MM.1S (cell line): ENCODE results near the gene FSIP1.

Experiments
- DNase-seq: peaks from one replicate; pipeline ENCODE4 v3.0.0-alpha.2; 2015
- H2AFZ ChIP-seq: fragments of 300-600 bp; sonication (generic); 2 replicates; pipeline ENCODE4 v1.6.0; 2016; ENCODE audit warnings: antibody characterized with exemption, low read length
- H3F3A ChIP-seq: fragments of 300-600 bp; sonication (generic); 2 replicates; pipeline ENCODE4 v1.6.1; 2016; ENCODE audit warnings: mild to moderate bottlenecking, antibody characterized with exemption, low read length, moderate library complexity, mixed read lengths; ENCODE audit not compliant: insufficient read depth
- H3K27ac ChIP-seq: fragments of 300-600 bp; sonication (generic); 2 replicates; pipeline ENCODE4 v1.5.1; 2016; ENCODE audit warnings: mild to moderate bottlenecking, low read length
- H3K27me3 ChIP-seq: fragments of 300-600 bp; sonication (generic); replicated peaks from 2 replicates; pipeline ENCODE4 v1.6.0; 2016; ENCODE audit warnings: low read length; ENCODE audit not compliant: insufficient read depth
- H3K36me3 ChIP-seq: fragments of 300-600 bp; sonication (generic); replicated peaks from 2 replicates; pipeline ENCODE4 v1.6.1; 2016; ENCODE audit warnings: mild to moderate bottlenecking, low read length, mixed read lengths; ENCODE audit not compliant: insufficient read depth
- H3K4me1 ChIP-seq: fragments of 300-600 bp; sonication (generic); 2 replicates; pipeline ENCODE4 v1.6.1; 2016; ENCODE audit warnings: low read length, mixed read lengths
- H3K4me2 ChIP-seq: fragments of 300-600 bp; sonication (generic); 2 replicates; pipeline ENCODE4 v1.6.0; 2016; ENCODE audit warnings: low read depth, low read length
- H3K4me3 ChIP-seq: fragments of 300-600 bp; sonication (generic); 2 replicates; pipeline ENCODE4 v1.5.1; 2016; ENCODE audit warnings: low read length, mixed read lengths
- H3K79me2 ChIP-seq: fragments of 300-600 bp; sonication (generic); 2 replicates; pipeline ENCODE4 v1.6.1; 2016; ENCODE audit warnings: mixed run types, low read length, mixed read lengths
- H3K9ac ChIP-seq: fragments of 300-600 bp; sonication (generic); 2 replicates; pipeline ENCODE4 v1.6.1; 2016; ENCODE audit warnings: low read length, mixed read lengths
- H3K9me2 ChIP-seq: fragments of 300-600 bp; sonication (generic); replicated peaks from 2 replicates; pipeline ENCODE4 v1.6.1; 2016; ENCODE audit warnings: mild to moderate bottlenecking, low read length, mixed read lengths; ENCODE audit not compliant: insufficient read depth
- H3K9me3 ChIP-seq: fragments of 300-600 bp; sonication (generic); replicated peaks from 2 replicates; pipeline ENCODE4 v1.6.1; 2016; ENCODE audit warnings: mild to moderate bottlenecking, low read length, mixed read lengths; ENCODE audit not compliant: insufficient read depth
- H4K20me1 ChIP-seq: fragments of 300-600 bp; sonication (generic); 2 replicates; pipeline ENCODE4 v1.6.1; 2016; ENCODE audit warnings: mild to moderate bottlenecking, low read length, moderate library complexity, mixed read lengths; ENCODE audit not compliant: insufficient read depth
- EZH2 ChIP-seq: fragments of 300-600 bp; sonication (generic); optimal IDR thresholded peaks from 2 replicates; pipeline ENCODE3; 2017; ENCODE audit warnings: low read depth, mild to moderate bottlenecking, antibody characterized with exemption, low read length, mixed read lengths
- EZH2phosphoT487 ChIP-seq: fragments of 300-600 bp; sonication (generic); IDR thresholded peaks from 2 replicates; pipeline ENCODE4 v1.6.1; 2018; ENCODE audit warnings: antibody characterized with exemption, low read length
- TF ChIP-seq, protein P1 (sequence below): fragments of 300-600 bp; sonication (generic); IDR thresholded peaks from 2 replicates; pipeline ENCODE4 v1.5.1; 2016; ENCODE audit warnings: antibody characterized with exemption, low read length, mixed read lengths

FSIP1 gene

DNA sequence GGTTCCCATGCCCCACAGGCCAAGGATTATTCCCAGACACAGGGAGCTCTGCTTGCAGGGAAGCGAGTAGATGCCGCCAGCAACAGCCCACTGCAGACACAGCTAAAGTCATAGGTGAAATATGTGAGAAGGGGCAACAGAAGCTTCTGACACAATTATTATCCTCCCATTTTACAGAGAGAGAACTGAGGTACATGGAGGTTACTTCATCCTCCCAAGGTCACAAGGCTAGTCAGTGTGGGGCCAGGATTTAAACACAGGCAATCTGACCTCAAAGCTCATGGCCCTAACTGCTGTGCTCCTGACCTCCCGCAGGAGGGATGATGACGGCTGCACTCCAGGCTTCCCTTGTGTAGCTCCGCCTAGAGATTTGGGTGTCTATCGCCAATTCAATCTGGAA lies 15.7 kb upstream of the FSIP1 start:
- no peaks in the 10 kb centered on the region for H3K36me3 ChIP-seq
- DNase-seq, result no peak
- no peaks in the 10 kb centered on the region for H3K4me1 ChIP-seq
- no peaks in the 10 kb centered on the region for H4K20me1 ChIP-seq
- no peaks in the 10 kb centered on the region for H3K27me3 ChIP-seq
- H3F3A ChIP-seq, result no peaks in the 10 kb centered on the region
- no peak for TF ChIP-seq EZH2
- TF ChIP-seq EZH2phosphoT487, result no peak
- TF ChIP-seq, protein P1, sequence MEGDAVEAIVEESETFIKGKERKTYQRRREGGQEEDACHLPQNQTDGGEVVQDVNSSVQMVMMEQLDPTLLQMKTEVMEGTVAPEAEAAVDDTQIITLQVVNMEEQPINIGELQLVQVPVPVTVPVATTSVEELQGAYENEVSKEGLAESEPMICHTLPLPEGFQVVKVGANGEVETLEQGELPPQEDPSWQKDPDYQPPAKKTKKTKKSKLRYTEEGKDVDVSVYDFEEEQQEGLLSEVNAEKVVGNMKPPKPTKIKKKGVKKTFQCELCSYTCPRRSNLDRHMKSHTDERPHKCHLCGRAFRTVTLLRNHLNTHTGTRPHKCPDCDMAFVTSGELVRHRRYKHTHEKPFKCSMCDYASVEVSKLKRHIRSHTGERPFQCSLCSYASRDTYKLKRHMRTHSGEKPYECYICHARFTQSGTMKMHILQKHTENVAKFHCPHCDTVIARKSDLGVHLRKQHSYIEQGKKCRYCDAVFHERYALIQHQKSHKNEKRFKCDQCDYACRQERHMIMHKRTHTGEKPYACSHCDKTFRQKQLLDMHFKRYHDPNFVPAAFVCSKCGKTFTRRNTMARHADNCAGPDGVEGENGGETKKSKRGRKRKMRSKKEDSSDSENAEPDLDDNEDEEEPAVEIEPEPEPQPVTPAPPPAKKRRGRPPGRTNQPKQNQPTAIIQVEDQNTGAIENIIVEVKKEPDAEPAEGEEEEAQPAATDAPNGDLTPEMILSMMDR, result no peak
- H3K4me2 ChIP-seq, result no peak overlapping the region
- no peak overlapping the region for H3K27ac ChIP-seq
- H3K9ac ChIP-seq, result no peak overlapping the region
- no peaks in the 10 kb centered on the region for H3K9me3 ChIP-seq
- no peaks in the 10 kb centered on the region for H3K9me2 ChIP-seq
- no peaks in the 10 kb centered on the region for H3K79me2 ChIP-seq
- no peak overlapping the region for H2AFZ ChIP-seq
- no peak overlapping the region for H3K4me3 ChIP-seq

DNA sequence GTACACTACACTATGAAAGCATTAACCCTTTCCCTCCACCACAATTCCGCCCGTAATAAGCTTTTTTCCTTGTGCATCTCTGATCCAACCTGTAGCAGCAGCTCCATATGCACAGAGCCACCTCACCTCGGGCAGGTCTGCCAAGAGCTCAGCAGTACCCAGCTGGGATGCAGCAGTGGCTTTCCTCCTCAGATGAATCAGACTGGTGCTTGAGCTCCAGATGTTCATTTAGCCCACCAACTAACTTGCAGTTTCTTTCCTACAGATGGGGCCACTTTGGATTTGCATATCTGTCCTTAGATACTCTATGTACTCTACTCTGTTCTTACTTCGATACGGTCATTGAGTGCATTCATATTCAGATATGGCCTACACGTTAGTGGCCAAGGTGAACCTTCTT lies 14.8 kb upstream of the FSIP1 start:
- Histone ChIP-seq H4K20me1 (no peaks in the 10 kb centered on the region), H3K9ac (no peak overlapping the region), H3K4me3 (no peak overlapping the region), H3K27me3 (no peaks in the 10 kb centered on the region), H3K27ac (no peak overlapping the region), H3K9me3 (no peaks in the 10 kb centered on the region), H2AFZ (no peak overlapping the region), H3K9me2 (no peaks in the 10 kb centered on the region), H3K36me3 (no peaks in the 10 kb centered on the region), H3K4me1 (no peaks in the 10 kb centered on the region), H3F3A (no peaks in the 10 kb centered on the region), H3K4me2 (no peak overlapping the region), H3K79me2 (no peaks in the 10 kb centered on the region)
- DNase-seq, result no peak
- TF ChIP-seq EZH2phosphoT487 (no peak), EZH2 (no peak)
- TF ChIP-seq, protein P1, result no peak

DNA sequence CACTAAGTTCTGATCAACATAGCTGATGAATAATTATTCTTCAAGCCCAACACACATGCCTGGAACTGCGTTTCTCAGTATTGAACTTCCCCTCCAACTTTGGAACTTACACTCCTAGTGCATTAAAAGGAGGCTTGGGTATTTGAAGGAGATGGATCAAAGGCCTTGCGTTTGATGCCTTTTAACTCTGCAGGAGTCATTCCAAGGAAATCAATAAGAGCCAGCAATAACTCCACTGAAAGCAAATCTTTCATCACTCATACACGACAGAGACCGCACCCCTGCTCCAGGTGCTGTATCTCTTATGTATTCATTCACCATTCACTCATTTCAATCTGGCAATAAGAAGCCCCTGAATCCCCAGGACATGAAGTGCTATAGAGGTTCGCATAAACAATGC lies 14.0 kb upstream of the FSIP1 start:
- Histone ChIP-seq H3K79me2 (no peaks in the 10 kb centered on the region), H3K4me3 (no peak overlapping the region), H3K27ac (no peak overlapping the region), H3K9me3 (no peaks in the 10 kb centered on the region), H3K27me3 (no peaks in the 10 kb centered on the region), H4K20me1 (no peaks in the 10 kb centered on the region), H3K4me1 (no peaks in the 10 kb centered on the region), H3K4me2 (no peak overlapping the region), H2AFZ (no peak overlapping the region), H3K36me3 (no peaks in the 10 kb centered on the region), H3F3A (no peaks in the 10 kb centered on the region), H3K9me2 (no peaks in the 10 kb centered on the region), H3K9ac (no peak overlapping the region)
- no peak for DNase-seq
- TF ChIP-seq EZH2 (no peak), EZH2phosphoT487 (no peak)
- TF ChIP-seq, protein P1, result no peak

DNA sequence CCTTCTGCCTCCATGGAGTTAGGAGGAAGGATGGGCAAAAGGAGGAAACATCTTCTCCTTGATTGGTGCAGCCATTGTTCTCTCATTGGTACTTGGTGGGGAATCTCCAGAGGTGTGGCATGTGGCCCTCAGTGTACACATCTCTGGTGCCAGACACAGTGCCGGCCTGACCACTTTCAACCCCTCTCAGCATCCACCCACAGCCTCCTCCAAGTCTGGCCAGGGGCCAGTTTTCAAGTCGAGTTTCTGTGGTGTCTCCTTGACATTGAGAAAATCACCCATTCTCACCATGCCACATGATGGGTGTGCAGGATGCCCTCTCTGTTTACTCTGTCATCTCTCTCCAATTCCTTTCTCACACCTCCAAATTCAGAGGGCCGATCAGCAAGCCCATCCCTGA lies 12.8 kb upstream of the FSIP1 start:
- Histone ChIP-seq H3K27ac (no peak overlapping the region), H3K9ac (no peak overlapping the region), H3F3A (no peaks in the 10 kb centered on the region), H3K27me3 (no peaks in the 10 kb centered on the region), H4K20me1 (no peaks in the 10 kb centered on the region), H3K9me3 (no peaks in the 10 kb centered on the region), H3K4me2 (no peak overlapping the region), H2AFZ (no peak overlapping the region), H3K36me3 (no peaks in the 10 kb centered on the region), H3K4me3 (no peak overlapping the region), H3K79me2 (no peaks in the 10 kb centered on the region), H3K4me1 (no peaks in the 10 kb centered on the region), H3K9me2 (no peaks in the 10 kb centered on the region)
- TF ChIP-seq EZH2 (no peak), EZH2phosphoT487 (no peak)
- TF ChIP-seq, protein P1, result no peak
- DNase-seq, result no peak
